ENCODE data around the gene CELA3B.
"Not testable (repeated sequence)": the region's sequence is repeated elsewhere in the genome, so short reads cannot be mapped to it uniquely, and the experiment has no call there.

The CELA3B gene

DNA sequence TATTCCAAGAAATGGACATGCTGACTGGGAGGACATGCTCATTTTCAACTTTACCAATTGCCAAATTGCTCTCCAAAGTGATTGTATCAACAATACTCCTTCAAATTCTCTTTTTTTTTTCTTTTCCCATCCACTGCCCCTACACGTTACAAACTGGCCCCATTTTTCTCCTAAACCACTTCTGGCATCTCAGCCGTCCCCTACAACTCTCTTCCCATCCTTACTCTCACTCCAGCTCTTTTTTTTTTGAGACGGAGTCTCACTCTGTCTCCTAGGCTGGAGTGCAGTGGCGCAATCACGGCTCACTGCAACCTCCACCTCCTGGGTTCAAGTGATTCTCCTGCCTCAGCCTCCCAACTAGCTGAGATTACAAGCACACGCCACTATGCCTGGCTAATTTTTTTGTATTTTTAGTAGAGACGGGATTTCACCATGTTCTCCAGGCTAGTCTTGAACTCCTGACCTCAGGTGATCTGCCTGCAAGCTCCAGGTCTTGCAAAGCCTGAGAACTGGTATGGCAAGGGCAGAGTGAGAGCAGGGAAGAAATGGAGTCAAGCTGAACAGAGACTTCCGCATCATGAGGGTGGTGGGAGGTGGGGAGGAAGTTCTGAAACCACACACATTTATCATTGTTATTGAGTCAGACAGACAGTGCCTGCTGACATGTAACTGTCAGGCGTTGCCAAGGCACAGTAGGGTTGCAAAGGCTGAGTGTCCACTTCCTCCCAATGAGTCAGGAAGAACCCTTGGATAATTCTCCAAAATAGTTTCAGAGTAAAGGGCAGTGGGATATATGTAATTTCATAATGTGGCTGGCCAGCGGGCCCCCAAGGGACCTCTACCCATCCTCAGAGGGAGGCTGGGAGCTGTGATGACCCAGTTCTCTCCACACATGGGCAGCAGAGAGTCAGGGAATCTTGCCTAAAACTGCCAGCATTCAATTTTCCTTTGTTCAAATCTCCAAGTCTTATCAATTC is 42.0 kb downstream of the CELA3B start:
- no peak for DNase-seq

DNA sequence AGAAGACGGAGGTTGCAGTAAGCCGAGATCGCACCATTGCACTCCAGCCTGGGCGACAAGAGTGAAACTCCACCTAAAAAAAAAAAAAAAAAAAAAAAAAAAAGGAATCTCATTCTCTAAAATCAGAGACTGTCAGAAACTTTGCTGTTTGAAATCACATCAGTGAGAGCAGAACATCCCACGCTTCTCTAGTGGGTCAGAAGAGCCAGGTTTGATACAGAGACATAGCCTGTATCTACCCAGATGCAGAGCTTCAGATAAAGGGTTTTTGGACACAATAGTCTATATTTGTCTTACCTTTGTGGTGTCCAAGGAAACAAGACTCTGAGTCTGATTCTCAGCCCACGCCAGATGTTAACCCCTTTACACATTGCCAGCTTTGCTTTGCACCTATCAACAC is 44.2 kb downstream of the CELA3B start:
- no peak for DNase-seq

DNA sequence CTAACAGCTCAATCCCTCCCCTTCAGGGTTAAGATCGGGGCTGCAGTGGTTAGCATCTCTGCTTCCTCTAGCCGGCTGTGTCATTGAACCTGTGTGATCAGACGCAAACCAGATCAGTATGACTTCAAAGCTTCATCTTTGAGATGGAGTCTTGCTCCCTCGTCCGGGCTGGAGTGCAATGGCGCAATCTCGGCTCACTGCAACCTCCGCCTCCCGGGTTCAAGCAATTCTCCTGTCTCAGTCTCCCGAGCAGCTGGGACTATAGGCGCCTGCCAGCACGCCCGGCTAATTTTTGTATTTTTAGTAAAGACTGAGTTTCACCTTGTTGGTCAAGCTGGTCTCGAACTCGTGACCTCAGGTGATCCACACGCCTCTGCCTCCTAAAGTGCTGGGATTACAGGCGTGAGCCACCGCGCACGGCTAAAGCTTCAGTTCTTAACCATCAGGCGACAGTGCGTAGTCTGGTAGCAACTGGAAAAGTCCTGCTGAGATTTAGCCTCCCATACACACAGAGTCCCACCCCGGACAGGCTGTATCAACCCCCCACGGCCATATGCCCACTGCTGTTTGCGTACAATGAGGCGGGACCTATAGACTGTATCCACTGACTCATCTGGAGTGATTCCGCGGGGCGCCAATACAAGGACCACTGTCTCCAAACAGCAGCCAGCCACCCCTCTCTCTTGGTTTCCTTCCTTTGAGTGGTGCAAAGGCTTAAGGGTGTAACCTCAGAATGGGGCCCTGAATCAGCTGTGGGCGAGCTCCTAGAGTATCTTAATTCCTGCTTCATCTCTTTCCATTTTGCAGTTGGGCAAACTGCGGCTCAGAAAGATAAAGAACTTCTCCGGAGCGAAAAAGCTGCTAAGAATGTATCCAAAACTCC is 47.9 kb downstream of the CELA3B start:
- peak; percentile 57 for DNase-seq

DNA sequence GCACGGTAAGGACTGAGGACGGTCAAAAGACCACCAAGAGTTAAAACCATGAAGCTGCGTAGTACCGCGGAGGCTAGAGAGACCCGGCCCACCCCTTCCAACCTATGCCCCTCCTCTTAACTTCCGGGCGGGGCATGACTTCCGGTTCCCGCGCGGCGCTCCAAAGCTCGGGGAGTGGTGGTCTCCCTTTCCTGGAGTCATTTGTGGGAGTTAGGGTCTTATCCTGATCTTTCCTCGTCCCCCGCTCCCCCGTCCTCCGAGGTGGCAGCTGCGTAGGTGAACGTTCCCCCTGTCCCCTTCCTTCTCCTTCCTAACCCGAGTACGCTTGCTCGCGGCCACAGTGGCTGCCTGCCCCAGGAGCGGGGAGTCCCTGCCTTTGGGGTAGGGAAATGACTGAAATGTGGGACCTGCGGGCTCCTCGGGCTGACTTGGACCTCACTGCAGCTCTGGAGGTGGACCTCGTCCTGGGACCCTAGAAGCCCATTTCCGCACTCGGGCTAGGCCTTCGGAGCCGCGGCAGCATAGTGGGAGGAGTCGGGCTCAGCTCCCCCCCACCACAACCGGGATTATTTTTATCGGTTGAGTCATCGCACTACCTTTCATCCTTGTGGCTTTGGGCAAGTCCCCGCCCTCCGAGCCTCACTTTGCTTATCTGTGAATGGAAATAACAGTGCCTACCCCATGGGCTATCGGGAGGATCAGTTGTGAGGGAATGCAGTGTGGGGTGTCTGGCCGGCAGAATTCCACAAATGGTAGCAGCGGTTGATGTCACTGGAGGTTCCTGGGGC is 48.7 kb downstream of the CELA3B start:
- peak; percentile 85 for DNase-seq

DNA sequence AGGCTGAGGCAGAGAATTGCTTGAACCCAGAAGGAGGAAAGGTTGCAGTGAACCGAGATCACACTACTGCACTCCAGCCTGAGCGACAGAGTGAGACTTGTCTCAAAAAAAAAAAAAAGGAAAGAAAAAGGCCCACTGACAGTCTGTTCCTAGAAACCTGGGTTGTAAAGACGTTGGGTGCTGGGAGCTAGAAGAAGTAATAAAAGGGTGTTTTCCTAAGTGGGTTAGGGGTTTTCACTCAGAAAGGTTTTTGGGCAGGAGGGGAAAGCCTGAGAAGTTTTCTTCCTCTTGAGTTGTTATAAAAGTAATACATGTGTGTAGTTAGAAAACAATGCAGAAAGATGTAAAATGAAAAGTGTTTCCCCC is 50.1 kb downstream of the CELA3B start:
- no peak for DNase-seq

DNA sequence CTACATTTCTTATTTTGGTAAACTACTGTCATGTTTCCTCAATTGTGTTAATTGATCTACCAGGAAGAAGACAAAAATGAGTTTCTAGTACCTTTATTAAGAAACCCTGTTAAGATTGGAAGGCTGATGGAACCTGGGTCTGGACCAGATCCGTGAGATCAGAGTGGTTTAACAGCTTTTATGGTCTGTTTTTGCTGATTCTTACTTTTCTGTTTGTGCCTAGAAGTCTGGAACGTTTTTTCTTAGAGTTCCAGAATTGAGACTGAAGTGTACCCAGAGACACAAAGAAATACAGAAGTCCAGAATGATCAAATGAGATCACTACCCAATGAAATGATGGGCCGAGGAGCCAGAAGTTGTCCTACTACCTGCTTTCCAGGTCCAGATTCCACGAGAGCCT is 53.2 kb downstream of the CELA3B start:
- no peak for DNase-seq

DNA sequence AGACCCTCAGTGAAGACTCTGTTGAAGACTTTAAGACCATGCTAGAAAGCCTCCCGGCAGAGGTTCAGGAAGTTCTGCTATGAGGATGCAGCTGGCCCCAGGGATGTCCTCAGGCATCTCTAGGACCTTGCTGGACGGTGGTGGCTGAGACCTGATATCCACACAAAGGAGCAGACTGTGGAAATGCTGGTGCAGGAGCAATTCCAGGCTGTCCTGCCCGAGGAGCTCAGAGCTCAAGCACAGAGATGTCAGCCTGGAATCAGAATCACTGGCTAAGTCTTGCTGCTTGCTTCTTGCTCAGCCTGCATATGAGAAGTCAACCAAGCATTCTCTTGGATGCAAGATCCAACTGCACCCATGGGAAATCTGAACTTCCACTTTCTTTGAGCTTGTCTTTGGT is 53.7 kb downstream of the CELA3B start:
- no peak for DNase-seq

DNA sequence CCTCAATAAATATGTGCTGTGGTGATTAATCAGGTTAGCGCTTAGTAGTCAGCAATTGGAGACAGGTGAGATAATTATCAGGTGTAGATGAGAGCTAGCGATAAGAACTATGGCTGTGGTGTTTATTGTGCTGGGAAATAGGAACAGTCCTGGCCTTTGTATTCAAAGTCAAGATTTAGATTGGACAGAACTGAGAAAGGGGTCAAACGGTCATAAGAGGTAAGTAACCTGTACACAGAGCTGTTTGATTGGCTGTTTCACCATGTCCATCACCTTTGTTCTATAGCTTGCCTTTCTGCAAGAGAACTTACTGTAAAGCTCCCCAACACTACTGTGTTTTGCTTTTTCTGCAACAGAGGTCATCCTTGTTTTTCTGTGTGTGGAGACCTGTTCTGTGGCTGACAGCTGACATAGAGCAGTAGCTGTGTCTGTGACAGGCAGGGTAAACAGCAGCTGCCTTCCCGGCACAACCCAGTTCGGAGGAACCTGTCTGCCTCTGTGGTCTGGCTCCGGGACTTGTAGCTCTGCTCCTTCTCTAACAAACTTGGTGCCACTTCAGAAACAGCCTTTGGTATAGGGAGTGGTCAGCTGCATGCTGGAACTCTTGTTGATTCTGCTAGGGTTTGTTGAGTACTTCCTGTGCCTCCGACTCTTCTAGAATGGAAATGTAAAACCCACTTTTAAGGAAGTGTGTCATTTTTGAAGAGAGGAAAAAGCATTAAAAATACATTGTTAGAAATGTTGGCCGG is 54.6 kb downstream of the CELA3B start:
- DNase-seq = no peak

DNA sequence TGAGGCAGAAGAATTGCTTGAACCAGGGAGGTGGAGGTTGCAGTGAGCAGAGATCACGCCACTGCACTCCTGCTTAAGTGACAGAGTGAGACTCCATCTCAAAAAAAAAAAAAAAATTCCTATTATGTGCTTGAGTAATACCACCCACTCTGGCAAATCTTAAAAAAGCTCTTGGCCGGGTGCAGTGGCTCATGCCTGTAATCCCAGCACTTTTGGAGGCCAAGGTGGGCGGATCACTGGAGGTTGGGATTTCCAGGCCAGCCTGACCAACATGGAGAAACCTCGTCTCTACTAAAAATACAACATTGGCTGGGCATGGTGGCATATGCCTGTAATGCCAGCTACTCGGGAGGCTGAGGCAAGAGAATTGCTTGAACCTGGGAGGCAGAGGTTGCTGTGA is 58.0 kb downstream of the CELA3B start:
- not testable (repeated sequence) for DNase-seq

DNA sequence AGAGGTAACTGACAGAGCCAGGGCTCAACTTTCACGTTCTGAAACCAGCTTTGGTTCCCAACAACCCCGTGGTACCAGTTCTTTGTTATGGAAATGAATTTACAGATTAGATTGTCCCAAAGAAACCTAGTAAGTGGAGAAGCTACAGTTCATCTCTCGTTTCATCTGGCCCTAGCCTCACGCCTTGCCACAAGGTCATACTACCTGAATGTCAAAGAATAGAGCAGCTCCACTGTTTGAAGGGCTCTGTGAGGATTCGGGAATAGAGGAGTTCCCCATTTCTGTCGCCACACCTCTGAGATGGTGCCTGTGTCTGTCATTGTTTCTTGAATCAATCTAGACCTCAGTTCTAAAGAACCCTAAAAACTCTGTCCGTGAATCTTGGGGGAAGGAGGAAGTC is 60.7 kb downstream of the CELA3B start:
- no peak for DNase-seq

DNA sequence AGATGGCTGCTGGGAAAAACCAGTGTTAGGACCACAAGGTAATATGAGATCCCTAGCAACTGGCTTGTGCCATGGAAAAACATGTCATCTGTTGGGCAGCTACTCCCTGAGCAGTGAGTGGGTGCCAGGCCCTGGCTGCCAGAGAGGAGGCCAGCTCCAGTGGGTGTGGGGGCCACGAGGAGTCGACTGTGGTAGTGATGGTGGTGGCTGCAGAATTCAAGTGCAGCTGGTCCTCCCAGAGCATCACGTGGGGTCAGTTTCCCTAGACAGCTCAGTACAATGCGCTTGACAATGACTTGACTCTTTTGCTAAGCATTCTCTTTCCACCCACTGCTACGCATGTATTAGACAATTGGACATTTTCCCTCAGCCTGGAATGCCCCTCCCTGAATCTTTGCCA is 61.2 kb downstream of the CELA3B start:
- DNase-seq = no peak
